Measurements from ENCODE around the gene TTC22.

The TTC22 gene

GRCh38 chr1:54800899-54801759 lies at the start of gene TTC22:
Gene TTC22, minus strand, starts transcription at chr1:54801323. Its CDS starts 160 bp downstream, at chr1:54801163.
- DNase-seq = peak; percentile 27

GRCh38 chr1:54850737-54851136 lies 49.6 kb upstream of the TTC22 start:
- no peak for DNase-seq

GRCh38 chr1:54850069-54850730 lies 49.1 kb upstream of the TTC22 start:
- no peak for DNase-seq

GRCh38 chr1:54849219-54850068 lies 48.3 kb upstream of the TTC22 start:
- no peak for DNase-seq

- no peak for DNase-seq
Measured at GRCh38 chr1:54848134-54848948, 47.2 kb upstream of the TTC22 start.

GRCh38 chr1:54846716-54847284 lies 45.7 kb upstream of the TTC22 start:
- DNase-seq = no peak

- DNase-seq = no peak
Measured at GRCh38 chr1:54846301-54846700, 45.2 kb upstream of the TTC22 start.

- no peak for DNase-seq
Measured at GRCh38 chr1:54845772-54846171, 44.6 kb upstream of the TTC22 start.

GRCh38 chr1:54844564-54844963 lies 43.4 kb upstream of the TTC22 start:
- DNase-seq = no peak

- DNase-seq = no peak
Measured at GRCh38 chr1:54843449-54843848, 42.3 kb upstream of the TTC22 start.

- DNase-seq = no peak
Measured at GRCh38 chr1:54842963-54843362, 41.8 kb upstream of the TTC22 start.

- DNase-seq = no peak
Measured at GRCh38 chr1:54842206-54842915, 41.2 kb upstream of the TTC22 start.

GRCh38 chr1:54839824-54840223 lies 38.7 kb upstream of the TTC22 start:
- no peak for DNase-seq

GRCh38 chr1:54838565-54839180 lies 37.5 kb upstream of the TTC22 start:
- no peak for DNase-seq

GRCh38 chr1:54837002-54837853 lies 36.1 kb upstream of the TTC22 start:
- DNase-seq = no peak

- no peak for DNase-seq
Measured at GRCh38 chr1:54836594-54836993, 35.5 kb upstream of the TTC22 start.

- DNase-seq = no peak
Measured at GRCh38 chr1:54835970-54836369, 34.8 kb upstream of the TTC22 start.

- no peak for DNase-seq
Measured at GRCh38 chr1:54835131-54835898, 34.2 kb upstream of the TTC22 start.

- no peak for DNase-seq
Measured at GRCh38 chr1:54834007-54834541, 33.0 kb upstream of the TTC22 start.
